Esophagus (tissue), 2 donors: ENCODE results near the gene HLCS. TPM values are rescaled to one million over a fixed set of nuclear protein-coding genes. Genes with fewer than 3 reads are reported as not detected.
"Not testable (repeated sequence)": the region's sequence is repeated elsewhere in the genome, so short reads cannot be mapped to it uniquely, and the experiment has no call there.

ENCODE experiments used
- H3K27ac ChIP-seq, 2 donors: one replicate each; pipeline ENCODE4 v1.5.1; 2013; ENCODE audit warnings: low read depth in 2 of 2, mild to moderate bottlenecking in 2 of 2, inconsistent platforms in 1 of 2, low read length in 1 of 2, moderate library complexity in 1 of 2
- H3K27me3 ChIP-seq, 2 donors: one replicate each; pipeline ENCODE4 v1.6.1; 2013; ENCODE audit warnings: low read length in 2 of 2, control low read depth in 1 of 2, mild to moderate bottlenecking in 1 of 2; ENCODE audit not compliant: insufficient read depth in 2 of 2, control insufficient read depth in 1 of 2
- H3K36me3 ChIP-seq, 2 donors: one replicate each; pipeline ENCODE4 v1.6.1; 2013; ENCODE audit warnings: low read length in 1 of 2; ENCODE audit not compliant: control insufficient read depth in 2 of 2, insufficient read depth in 2 of 2
- H3K4me1 ChIP-seq, 2 donors: one replicate each; pipeline ENCODE4 v1.6.1; 2013; ENCODE audit warnings: low read length in 1 of 2; ENCODE audit not compliant: control insufficient read depth in 2 of 2, insufficient read depth in 2 of 2
- H3K4me3 ChIP-seq, 2 donors: one replicate each; pipeline ENCODE4 v1.5.1; 2013; ENCODE audit warnings: low read length in 2 of 2, mild to moderate bottlenecking in 2 of 2, low read depth in 1 of 2, moderate library complexity in 1 of 2
- H3K9me3 ChIP-seq, 2 donors: one replicate each; pipeline ENCODE4 v1.6.1; 2013; ENCODE audit warnings: mild to moderate bottlenecking in 2 of 2, low read depth in 1 of 2, low read length in 1 of 2, moderate library complexity in 1 of 2; ENCODE audit not compliant: control insufficient read depth in 2 of 2, insufficient read depth in 1 of 2
- WGBS, 2 donors: extraction: QIAGEN DNeasy Blood & Tissue Kit; methylation state at CpG; one replicate each; pipeline ENCODE4 v1.1.7; 2013; 5-methylcytosine and 5-hydroxymethylcytosine counted together
- polyA plus RNA-seq, 2 donors: library from polyadenylated mRNA; stranded (reverse); fragments of 200-250 nt; gene quantifications; one replicate each; pipeline ENCODE4 v1.2.3, GENCODE V29; 2013
- donor health status: healthy with polysubstance abuse.
- donor health status: Bipolar disorder and iron deficiency.

The HLCS gene
- polyA plus RNA-seq, 2 donors = 3.9 to 4.8 TPM

DNA sequence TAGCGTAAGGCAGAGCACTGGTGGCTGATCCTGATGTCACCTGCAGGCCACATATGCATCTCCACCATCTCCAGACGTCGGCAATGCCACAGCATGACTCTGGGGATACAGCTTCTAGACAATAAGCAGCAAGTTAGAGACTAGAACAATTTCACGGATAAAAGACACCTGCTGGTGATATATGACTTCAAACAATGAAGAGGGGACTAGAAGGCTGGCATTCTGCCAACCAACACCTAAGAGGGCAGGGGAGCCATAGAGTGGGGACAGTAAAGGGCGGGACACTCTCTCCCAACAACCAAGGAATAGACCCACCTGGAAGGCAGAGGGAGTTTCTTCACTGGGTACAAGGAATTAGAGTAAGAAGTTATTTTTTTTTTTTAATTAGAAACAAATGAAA, 140.8 kb downstream of the HLCS start:
- Histone ChIP-seq H3K27ac (no peak overlapping the region), H3K9me3 (no peaks in the 10 kb centered on the region), H3K27me3 (no peaks in the 10 kb centered on the region), H3K36me3 (no peaks in the 10 kb centered on the region), H3K4me1 (no peaks in the 10 kb centered on the region), H3K4me3 (no peak overlapping the region)
- 89 to 96% methylated on average over 5 of the region's 5 CpGs for WGBS, 2 donors

DNA sequence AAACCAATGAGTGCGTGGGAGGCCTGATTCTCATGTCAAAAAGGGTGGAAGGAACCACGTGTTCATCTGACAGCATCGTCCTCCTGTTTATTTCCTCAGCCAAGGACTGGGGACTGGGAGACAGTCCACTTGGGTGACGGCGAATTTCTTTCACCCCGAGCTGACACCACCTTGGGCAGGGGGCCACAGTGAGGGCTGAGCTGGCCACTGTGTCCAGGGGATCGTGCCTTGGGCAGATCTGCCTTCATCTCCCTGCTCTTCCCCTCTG, 145.5 kb downstream of the HLCS start:
- Histone ChIP-seq H3K36me3 (no peaks in the 10 kb centered on the region), H3K9me3 (no peaks in the 10 kb centered on the region), H3K27ac (no peak overlapping the region), H3K4me1 (no peaks in the 10 kb centered on the region), H3K4me3 (no peak overlapping the region), H3K27me3 (no peaks in the 10 kb centered on the region)
- 79 to 86% methylated on average over 7 of the region's 7 CpGs for whole genome bisulfite sequencing, 2 donors

DNA sequence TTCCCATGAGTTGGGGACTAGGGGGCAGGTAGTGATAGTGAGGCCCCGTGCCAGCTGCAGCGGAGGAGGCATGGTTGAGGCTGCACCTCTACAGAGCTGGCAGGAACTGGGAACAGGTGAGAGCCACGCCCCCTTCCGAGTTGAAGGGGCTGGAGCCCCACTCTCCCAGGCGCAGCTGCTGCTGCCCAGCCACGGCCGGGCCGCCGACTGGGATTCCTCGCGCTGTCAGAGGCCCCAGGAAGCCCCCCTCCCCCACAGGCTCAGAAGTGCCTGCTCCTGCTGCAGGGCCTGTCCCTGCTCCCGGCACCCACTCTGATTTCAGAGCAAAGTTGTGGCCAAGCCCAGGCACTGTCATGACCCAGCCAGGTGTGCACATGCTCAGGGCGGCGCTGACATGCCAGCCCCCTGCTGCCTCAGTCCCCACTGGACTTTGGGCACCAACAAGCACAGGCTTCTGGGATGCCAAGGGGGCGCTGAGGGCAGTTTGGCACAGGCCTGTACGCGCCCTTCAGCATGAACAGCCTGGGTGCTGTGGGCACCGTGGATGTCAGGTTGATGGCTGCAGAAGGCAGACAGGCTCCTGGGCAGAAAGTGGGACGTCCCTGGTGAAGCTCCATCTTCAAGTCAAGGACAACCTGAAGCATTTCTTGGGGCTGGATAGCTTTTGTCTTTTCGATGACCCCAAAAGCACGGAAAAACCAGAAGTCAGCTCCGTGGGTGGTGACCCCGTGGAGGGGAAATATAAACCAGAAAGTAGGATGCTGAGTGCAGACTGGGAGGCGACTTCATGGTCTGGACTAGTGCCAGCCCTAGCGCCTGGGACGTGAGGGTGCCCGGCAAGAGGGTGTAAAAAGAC, 146.1 kb downstream of the HLCS start:
- H3K36me3 ChIP-seq = no peaks in the 10 kb centered on the region
- WGBS, 2 donors = 79 to 87% methylated on average over 25 to 27 of the region's 27 CpGs
- no peaks in the 10 kb centered on the region for H3K27me3 ChIP-seq
- no peaks in the 10 kb centered on the region for H3K4me1 ChIP-seq
- no peak overlapping the region for H3K27ac ChIP-seq
- H3K4me3 ChIP-seq = no peak overlapping the region
- H3K9me3 ChIP-seq = no peaks in the 10 kb centered on the region

DNA sequence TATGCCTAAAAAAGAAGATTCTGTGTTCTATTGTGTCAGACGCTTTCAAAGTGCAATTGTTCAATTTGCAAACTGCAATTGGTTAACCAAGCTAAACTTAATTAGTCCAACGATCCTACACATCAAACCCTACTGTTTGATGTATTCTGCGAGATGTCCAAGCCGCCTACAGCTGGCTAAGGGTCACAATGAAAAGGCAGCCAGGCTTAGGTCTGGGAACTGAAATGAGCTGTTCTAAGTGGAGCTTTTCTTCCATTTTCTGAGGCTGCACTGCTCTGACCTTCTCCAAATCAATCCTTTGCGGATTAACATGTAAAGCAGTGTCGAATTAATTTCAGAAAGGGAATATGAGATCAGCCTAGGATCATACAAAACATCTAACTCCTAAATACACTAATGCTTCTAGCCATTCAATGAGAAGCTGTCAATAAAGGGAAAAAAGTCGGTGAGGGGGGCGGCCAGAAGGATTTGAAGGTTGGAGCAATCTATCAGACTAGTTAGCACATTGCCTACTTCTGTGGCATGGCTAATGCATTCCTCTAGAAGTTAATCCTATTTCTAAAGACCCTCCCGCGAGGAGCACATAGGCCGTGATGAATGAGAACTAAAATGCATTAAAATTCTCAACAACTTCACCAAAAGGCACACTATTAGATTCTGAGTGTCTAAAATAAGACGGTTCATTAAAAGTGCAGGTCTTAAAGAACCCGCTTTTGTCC, 148.6 kb downstream of the HLCS start:
- WGBS, 2 donors = 91 to 92% methylated on average over 13 of the region's 13 CpGs
- Histone ChIP-seq H3K4me3 (no peak overlapping the region), H3K36me3 (no peaks in the 10 kb centered on the region), H3K27me3 (no peaks in the 10 kb centered on the region), H3K27ac (no peak overlapping the region), H3K9me3 (no peaks in the 10 kb centered on the region), H3K4me1 (no peaks in the 10 kb centered on the region)

DNA sequence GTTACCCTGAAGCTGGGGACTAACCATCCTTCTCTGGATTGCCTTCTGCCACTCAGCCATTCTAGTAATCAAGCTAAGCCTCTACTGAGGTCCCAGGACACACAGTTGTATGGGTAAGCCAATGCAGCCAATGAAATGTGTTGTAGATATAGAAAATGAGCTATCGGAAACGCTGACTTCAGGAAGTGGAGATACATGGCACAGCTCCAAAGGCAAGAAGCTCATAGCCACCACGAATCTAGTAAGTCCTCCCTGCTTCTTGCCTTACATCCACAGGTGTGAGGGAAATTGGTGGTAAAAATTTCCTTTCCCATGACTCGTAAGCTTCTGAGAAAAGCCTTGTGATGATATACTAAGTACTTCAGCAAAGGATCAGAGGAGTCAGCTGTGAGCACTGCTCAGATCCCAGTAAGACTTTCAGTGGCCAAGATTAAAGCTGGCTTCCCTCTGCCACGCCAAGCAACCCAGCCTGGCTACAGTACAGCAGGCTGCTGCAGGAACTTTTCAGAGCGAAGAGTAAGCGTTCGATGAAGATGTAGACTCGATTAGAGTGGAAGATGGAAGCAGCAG, 149.8 kb downstream of the HLCS start:
- Histone ChIP-seq H3K4me1 (peaks cover 0 to 3% of the 10 kb centered on the region in 2 donors), H3K27me3 (no peaks in the 10 kb centered on the region), H3K9me3 (no peaks in the 10 kb centered on the region), H3K27ac (no peak overlapping the region), H3K36me3 (no peaks in the 10 kb centered on the region), H3K4me3 (no peak overlapping the region)
- WGBS, 2 donors = 85 to 86% methylated on average over 9 of the region's 9 CpGs

DNA sequence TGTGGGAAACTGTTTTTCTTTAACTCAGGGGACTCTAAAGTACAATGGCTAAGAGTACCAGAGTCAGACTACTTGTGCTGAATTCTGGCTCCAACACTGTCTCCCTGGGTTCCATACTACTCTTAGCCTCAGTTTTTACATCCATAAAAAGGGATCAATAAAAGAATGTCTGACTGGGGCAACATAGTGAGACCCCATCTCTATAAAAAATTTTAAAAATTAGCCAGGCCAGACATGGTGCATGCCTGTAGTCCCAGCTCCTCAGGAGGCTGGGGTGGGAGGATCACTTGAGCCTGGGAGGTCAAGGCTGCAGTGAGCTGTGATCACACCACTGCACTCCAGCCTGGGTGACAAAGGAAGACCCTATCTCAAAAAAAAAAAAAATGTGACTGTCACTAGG, 150.4 kb downstream of the HLCS start:
- H3K9me3 ChIP-seq, H3K27me3 ChIP-seq, H3K27ac ChIP-seq, H3K4me3 ChIP-seq, H3K36me3 ChIP-seq, H3K4me1 ChIP-seq: not testable (repeated sequence)

DNA sequence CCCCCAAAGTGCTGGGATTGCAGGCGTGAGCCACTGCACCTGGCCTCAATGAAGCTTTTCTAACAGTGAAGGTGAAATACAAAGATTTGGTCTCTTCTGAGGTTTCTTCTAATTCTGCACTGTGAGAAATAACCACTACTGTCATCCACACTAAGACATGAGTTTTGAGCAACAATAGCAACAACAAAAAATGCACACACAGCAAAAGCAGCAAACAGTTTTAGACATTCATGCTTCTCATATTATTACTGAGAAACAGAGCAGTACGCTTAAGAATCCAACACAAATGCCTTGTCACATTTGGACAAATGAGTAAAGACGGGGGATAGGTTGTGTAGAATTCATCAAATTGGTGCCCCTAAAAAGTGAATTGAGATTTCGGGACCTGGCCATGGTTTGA, 151.2 kb downstream of the HLCS start:
- no peak overlapping the region for H3K27ac ChIP-seq
- no peaks in the 10 kb centered on the region for H3K27me3 ChIP-seq
- H3K36me3 ChIP-seq = no peaks in the 10 kb centered on the region
- H3K4me3 ChIP-seq = no peak overlapping the region
- peaks cover 0 to 3% of the 10 kb centered on the region in 2 donors for H3K4me1 ChIP-seq
- H3K9me3 ChIP-seq = no peaks in the 10 kb centered on the region
- 97 to 99% methylated on average over 4 of the region's 4 CpGs for WGBS, 2 donors

DNA sequence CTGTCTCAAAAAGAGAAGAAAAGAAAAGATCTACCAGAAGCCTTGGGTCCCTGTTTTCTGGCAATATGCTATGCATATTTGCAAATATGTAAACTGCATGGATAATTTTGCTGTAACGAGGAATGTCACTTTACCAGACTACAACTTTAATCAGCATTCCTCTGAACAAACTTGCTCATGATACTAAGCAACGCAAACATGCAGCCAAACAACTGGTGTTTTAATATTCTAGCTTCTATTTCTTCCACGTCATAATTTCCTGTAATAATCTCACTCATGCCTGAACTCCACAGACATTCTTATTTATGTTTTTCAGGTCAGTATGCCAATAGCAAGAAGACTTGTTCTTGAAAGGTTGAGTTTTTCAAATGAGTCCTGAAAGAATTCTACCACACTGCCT, 153.4 kb downstream of the HLCS start:
- H3K4me3 ChIP-seq = no peak overlapping the region

DNA sequence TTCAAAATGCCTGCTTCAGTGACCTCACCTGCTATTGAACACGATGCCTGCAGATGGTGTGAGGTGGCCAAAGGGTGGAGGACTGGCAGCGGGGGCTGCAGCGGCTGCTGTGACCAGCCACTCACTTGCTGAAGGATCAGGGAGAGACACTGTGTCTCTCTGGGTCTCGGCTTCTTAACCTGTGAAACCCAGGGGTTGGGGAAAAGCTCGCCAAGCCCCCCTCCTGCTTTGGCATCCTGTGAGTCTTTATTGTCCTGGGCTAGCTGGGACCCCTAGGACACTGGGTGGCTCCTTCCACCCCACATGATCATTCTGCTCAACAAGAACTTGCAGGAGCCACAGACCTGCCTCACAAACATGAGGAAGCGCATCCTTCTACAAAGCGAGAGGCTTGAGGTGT, 154.7 kb downstream of the HLCS start:
- WGBS, 2 donors = 90 to 97% methylated on average over 7 of the region's 7 CpGs
- no peaks in the 10 kb centered on the region for H3K9me3 ChIP-seq

More for the DNA sequence above, 153.4 kb downstream of the HLCS start:
- Histone ChIP-seq H3K27me3 (no peaks in the 10 kb centered on the region), H3K27ac (no peak overlapping the region), H3K4me1 (peaks cover 0 to 3% of the 10 kb centered on the region in 2 donors), H3K9me3 (no peaks in the 10 kb centered on the region), H3K36me3 (no peaks in the 10 kb centered on the region)
- 28 to 51% methylated on average over 3 of the region's 3 CpGs for WGBS, 2 donors

More for the DNA sequence above, 154.7 kb downstream of the HLCS start:
- Histone ChIP-seq H3K4me1 (peaks cover 0 to 3% of the 10 kb centered on the region in 2 donors), H3K4me3 (no peak overlapping the region), H3K36me3 (no peaks in the 10 kb centered on the region), H3K27ac (no peak overlapping the region), H3K27me3 (no peaks in the 10 kb centered on the region)
